GM21367 (cell line): ENCODE measurements around the gene MYBPC2.
"Not testable (repeated sequence)": the region's sequence is repeated elsewhere in the genome, so short reads cannot be mapped to it uniquely, and the experiment has no call there.

ENCODE experiments used
- ATAC-seq: cut with Tn5 transposase; IDR thresholded peaks from one replicate; pipeline ENCODE4 v1.9.1; 2021; ENCODE audit not compliant: unreplicated experiment

The MYBPC2 gene

GRCh38 chr19:50432221-50433028, at the start of gene MYBPC2:
Gene MYBPC2, plus strand, starts transcription at chr19:50432892. Its CDS starts 62 bp downstream, at chr19:50432954.
- no peak for ATAC-seq

GRCh38 chr19:50383001-50383851, 49.5 kb upstream of the MYBPC2 start:
- ATAC-seq: no peak

- ATAC-seq: peak; percentile 70
Observed at GRCh38 chr19:50383852-50384684, 48.6 kb upstream of the MYBPC2 start, which contains the start of gene POLD1. Gene POLD1, plus strand, starts transcription at chr19:50384347. Its CDS starts 14,505 bp downstream, at chr19:50398852.

- no peak for ATAC-seq
Observed at GRCh38 chr19:50384685-50385535, 47.8 kb upstream of the MYBPC2 start.

GRCh38 chr19:50387176-50387867, 45.4 kb upstream of the MYBPC2 start:
- no peak for ATAC-seq

GRCh38 chr19:50387868-50388245, 44.8 kb upstream of the MYBPC2 start:
- ATAC-seq: no peak

GRCh38 chr19:50390295-50390694, 42.4 kb upstream of the MYBPC2 start:
- ATAC-seq: not testable (repeated sequence)

- not testable (repeated sequence) for ATAC-seq
Observed at GRCh38 chr19:50390952-50391351, 41.7 kb upstream of the MYBPC2 start.

- no peak for ATAC-seq
Observed at GRCh38 chr19:50392759-50393158, 39.9 kb upstream of the MYBPC2 start.

GRCh38 chr19:50393589-50393988, 39.1 kb upstream of the MYBPC2 start:
- ATAC-seq: no peak

- no peak for ATAC-seq
Observed at GRCh38 chr19:50394017-50394416, 38.7 kb upstream of the MYBPC2 start.

- no peak for ATAC-seq
Observed at GRCh38 chr19:50398675-50399367, 33.9 kb upstream of the MYBPC2 start.

- ATAC-seq: no peak
Observed at GRCh38 chr19:50399368-50399745, 33.3 kb upstream of the MYBPC2 start.

- ATAC-seq: no peak
Observed at GRCh38 chr19:50401605-50402450, 30.9 kb upstream of the MYBPC2 start.

GRCh38 chr19:50402544-50403301, 30.0 kb upstream of the MYBPC2 start:
- no peak for ATAC-seq

- ATAC-seq: no peak
Observed at GRCh38 chr19:50406156-50406820, 26.4 kb upstream of the MYBPC2 start.

GRCh38 chr19:50406829-50407228, 25.9 kb upstream of the MYBPC2 start:
- ATAC-seq: no peak
